Lower leg skin (tissue), 4 donors: ENCODE data around the gene EPC2. TPM values are rescaled to one million over a fixed set of nuclear protein-coding genes. Genes with fewer than 3 reads are reported as not detected.

ENCODE experiments used
- DNase-seq, 2 donors: peaks; one replicate each; pipeline ENCODE4 v3.0.0-alpha.2; 2019; ENCODE audit warnings: low spot score in 2 of 2
- H3K4me3 ChIP-seq: fragments of 200-600 bp; sonication (generic); 2 replicates; pipeline ENCODE4 v1.5.1; 2017; ENCODE audit warnings: mild to moderate bottlenecking, low read depth; ENCODE audit not compliant: poor library complexity, severe bottlenecking
- POLR2A ChIP-seq, 2 donors: fragments of 450-650 bp; IDR thresholded peaks; one replicate each; pipeline ENCODE4 v1.6.1; 2016 to 2017; ENCODE audit warnings: antibody characterized with exemption in 2 of 2, mild to moderate bottlenecking in 1 of 2, moderate library complexity in 1 of 2
- WGBS, 2 donors: methylation state at CpG; one replicate each; pipeline ENCODE4 v1.1.5; 2018; 5-methylcytosine and 5-hydroxymethylcytosine counted together
- intact Hi-C: fragments of 100-400 bp; cut with DNase I; formaldehyde crosslinking; loops from one replicate; pipeline ENCODE4 v1.15.0; 2023; ENCODE audit warnings: low total_unique reads
- total RNA-seq, 4 donors: library from RNA; depleted of rRNA; stranded (reverse); fragments of >200 nt; gene quantifications; one replicate each; pipeline ENCODE4 v1.1.0, GENCODE V29; 2016
- TF ChIP-seq, protein P1 (sequence below), 3 donors: fragments of 450-650 bp; IDR thresholded peaks; one replicate each; pipeline ENCODE4 v1.5.1; 2016; ENCODE audit warnings: antibody characterized with exemption in 3 of 3, mild to moderate bottlenecking in 3 of 3, moderate library complexity in 2 of 3

Gene EPC2
- total RNA-seq, 4 donors from 2014 or later = 15.4 to 25.3 (median 24.0) TPM

DNA sequence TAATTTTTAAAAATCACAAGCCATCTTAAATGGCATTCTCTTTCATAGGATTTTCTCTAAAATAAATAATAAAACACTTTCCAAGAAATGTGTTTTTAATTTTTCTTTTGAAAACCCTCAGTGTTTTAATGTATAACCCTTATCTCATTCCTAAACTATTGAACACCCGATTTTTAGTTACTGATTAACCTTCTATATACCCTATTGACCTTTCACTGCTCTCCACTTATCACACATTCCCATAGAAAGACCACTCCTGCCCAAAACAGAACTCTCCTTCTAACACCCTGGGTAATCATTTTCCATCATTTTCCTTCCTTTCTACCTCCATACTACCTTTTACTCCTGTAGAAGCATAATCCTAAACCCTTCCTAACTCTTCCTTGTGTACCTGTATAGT, 102.4 kb downstream of the EPC2 start:
- TF ChIP-seq, protein P1, sequence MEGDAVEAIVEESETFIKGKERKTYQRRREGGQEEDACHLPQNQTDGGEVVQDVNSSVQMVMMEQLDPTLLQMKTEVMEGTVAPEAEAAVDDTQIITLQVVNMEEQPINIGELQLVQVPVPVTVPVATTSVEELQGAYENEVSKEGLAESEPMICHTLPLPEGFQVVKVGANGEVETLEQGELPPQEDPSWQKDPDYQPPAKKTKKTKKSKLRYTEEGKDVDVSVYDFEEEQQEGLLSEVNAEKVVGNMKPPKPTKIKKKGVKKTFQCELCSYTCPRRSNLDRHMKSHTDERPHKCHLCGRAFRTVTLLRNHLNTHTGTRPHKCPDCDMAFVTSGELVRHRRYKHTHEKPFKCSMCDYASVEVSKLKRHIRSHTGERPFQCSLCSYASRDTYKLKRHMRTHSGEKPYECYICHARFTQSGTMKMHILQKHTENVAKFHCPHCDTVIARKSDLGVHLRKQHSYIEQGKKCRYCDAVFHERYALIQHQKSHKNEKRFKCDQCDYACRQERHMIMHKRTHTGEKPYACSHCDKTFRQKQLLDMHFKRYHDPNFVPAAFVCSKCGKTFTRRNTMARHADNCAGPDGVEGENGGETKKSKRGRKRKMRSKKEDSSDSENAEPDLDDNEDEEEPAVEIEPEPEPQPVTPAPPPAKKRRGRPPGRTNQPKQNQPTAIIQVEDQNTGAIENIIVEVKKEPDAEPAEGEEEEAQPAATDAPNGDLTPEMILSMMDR (IDR thresholded peaks at IDR 0.05) = no peak
- 58 to 64% methylated on average over 1 of the region's 1 CpG for WGBS, 2 donors
- intact Hi-C loops = no loop called here
- no peak for DNase-seq
- no peak overlapping the region for H3K4me3 ChIP-seq

DNA sequence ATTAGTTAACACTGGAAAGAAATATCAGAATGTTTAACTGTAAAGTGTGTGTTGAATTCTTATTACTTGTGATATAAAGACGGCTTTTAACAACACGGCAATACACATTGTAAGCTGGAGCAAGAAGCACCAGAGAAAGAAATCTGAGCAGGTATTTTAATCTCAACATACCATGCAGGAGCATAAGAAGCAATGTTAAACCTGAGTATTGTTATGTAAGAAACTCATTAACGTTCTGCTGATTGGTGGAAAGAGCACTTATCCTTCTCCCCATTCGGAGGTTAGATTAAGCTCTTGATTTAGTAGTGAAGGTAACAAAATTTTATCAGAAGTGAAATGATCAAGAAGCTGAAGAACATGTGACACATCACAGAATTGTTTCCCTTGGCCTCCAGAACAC, 107.4 kb downstream of the EPC2 start:
- 92% methylated on average over 4 of the region's 4 CpGs for WGBS, 2 donors
- TF ChIP-seq, protein P1 (IDR thresholded peaks at IDR 0.05) = no peak
- TF ChIP-seq POLR2A (IDR thresholded peaks at IDR 0.05) = no peak
- no peak for DNase-seq
- intact Hi-C loops = no loop called here
- no peak overlapping the region for H3K4me3 ChIP-seq

DNA sequence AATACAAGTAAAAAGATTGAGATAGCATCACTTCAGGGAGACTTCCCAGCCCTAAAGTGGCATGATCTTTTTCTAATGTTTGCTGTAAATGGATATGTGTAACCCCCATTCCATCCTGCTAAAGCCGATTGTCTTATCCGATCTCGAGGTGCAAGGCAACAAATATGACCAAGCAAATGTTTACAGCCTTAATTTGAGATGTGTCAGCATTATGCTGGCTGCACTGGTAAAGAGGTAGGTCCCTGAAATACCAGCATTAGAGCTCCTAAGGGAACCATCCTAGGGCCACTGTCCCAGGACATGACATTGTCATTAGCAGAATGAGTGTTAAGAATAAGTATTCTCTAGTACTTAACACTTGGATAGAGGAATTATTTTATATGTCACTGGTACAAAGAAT, 108.4 kb downstream of the EPC2 start:
- WGBS, 2 donors = 93 to 99% methylated on average over 3 of the region's 3 CpGs
- intact Hi-C loops = no loop called here
- DNase-seq = no peak
- TF ChIP-seq POLR2A (IDR thresholded peaks at IDR 0.05) = no peak
- TF ChIP-seq, protein P1 (IDR thresholded peaks at IDR 0.05) = no peak
- no peak overlapping the region for H3K4me3 ChIP-seq

GRCh38 chr2:148754864-148755263, 110.3 kb downstream of the EPC2 start:
- intact Hi-C loops = no loop called here
- DNase-seq = no peak
- no peak overlapping the region for H3K4me3 ChIP-seq
- no peak for TF ChIP-seq POLR2A (IDR thresholded peaks at IDR 0.05)
- TF ChIP-seq, protein P1 (IDR thresholded peaks at IDR 0.05) = no peak
- WGBS, 2 donors = 78 to 85% methylated on average over 1 of the region's 1 CpG

GRCh38 chr2:148756292-148756975, 111.9 kb downstream of the EPC2 start:
- no peak for DNase-seq
- WGBS, 2 donors = 71 to 79% methylated on average over 4 of the region's 4 CpGs
- TF ChIP-seq, protein P1 (IDR thresholded peaks at IDR 0.05) = no peak
- no peak for TF ChIP-seq POLR2A (IDR thresholded peaks at IDR 0.05)
- intact Hi-C loops = no loop called here
- H3K4me3 ChIP-seq = no peak overlapping the region

DNA sequence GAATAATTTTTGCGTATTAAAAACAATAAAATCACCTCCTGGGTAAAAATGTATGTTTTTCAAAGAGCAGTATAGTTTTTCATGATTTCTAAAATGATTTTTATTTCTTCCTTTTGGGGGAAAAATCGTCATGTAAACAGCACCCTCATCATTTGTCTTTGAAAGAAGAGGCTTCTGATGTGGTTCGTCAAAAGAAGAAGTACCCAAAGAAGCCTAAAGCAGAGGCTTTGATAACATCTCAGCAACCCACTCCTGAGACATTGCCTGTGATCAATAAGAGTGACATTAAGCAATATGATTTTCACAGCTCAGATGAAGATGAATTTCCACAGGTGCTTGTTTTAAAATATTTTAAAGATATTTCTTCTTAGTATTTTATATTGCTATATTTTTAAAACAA, 120.3 kb downstream of the EPC2 start:
- 84 to 85% methylated on average over 3 of the region's 3 CpGs for WGBS, 2 donors
- DNase-seq = no peak
- intact Hi-C loops = no loop called here
- no peak for TF ChIP-seq POLR2A (IDR thresholded peaks at IDR 0.05)
- TF ChIP-seq, protein P1 (IDR thresholded peaks at IDR 0.05) = no peak
- no peak overlapping the region for H3K4me3 ChIP-seq
